ENCODE data around the gene SFMBT1.

DNA sequence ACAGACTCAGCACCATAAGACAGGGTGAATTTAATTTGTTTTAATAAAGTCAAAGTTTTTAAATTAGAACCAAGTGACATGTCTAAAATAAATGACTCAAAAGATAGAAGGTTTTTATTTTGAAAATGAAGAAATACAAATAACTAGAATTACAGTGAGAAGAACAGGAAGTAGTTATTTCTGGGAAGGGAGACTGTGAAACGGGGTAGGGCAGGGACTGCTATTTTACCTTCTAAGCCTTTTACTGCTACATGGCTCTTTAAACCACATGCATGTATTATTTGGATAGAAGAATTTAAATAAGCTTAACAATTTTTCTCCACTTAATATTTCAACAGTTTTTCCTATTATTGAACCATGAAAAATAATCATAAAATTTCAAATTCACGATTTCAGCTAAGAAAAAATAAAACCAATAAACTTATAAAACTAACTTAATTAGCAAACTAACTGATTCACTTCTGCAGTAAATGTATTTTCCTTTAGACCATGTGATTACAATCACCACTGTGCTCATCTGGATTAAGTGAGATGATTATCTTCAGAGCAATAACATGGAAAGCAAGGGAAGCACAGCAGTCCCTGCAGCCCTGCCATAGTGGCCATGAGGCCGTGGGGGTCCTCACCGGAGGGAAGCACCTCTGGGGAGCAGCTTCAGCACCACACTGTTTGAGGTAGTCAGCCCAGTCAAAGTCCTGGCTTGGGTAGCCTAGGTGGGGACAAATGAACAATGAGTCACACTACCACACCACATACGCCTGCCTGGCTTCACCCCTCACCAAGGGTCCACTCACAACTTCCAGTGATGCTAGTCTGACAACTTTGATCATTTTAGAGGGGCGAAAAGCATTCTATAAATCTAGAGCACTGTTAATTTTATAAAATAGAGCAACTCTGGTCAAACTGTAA lies 120.2 kb downstream of the SFMBT1 start:
- TF ChIP-seq, protein P1, sequence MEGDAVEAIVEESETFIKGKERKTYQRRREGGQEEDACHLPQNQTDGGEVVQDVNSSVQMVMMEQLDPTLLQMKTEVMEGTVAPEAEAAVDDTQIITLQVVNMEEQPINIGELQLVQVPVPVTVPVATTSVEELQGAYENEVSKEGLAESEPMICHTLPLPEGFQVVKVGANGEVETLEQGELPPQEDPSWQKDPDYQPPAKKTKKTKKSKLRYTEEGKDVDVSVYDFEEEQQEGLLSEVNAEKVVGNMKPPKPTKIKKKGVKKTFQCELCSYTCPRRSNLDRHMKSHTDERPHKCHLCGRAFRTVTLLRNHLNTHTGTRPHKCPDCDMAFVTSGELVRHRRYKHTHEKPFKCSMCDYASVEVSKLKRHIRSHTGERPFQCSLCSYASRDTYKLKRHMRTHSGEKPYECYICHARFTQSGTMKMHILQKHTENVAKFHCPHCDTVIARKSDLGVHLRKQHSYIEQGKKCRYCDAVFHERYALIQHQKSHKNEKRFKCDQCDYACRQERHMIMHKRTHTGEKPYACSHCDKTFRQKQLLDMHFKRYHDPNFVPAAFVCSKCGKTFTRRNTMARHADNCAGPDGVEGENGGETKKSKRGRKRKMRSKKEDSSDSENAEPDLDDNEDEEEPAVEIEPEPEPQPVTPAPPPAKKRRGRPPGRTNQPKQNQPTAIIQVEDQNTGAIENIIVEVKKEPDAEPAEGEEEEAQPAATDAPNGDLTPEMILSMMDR (IDR thresholded peaks at IDR 0.05; ENCODE audit: control extremely low read depth in 1 of 3, insufficient read depth in 1 of 3, low read depth in 1 of 3, low read length in 3 of 3): no peak
- TF ChIP-seq TAF1 (IDR thresholded peaks at IDR 0.05; ENCODE audit: low read depth, low read length) (no peak), RFX5 (IDR thresholded peaks at IDR 0.05; ENCODE audit: borderline replicate concordance, low read depth, low read length) (no peak), SP1 (IDR thresholded peaks at IDR 0.05; ENCODE audit: low read depth, low read length) (no peak), YY1 (IDR thresholded peaks at IDR 0.05; ENCODE audit: low read depth, low read length) (no peak), KDM5A (IDR thresholded peaks at IDR 0.05; ENCODE audit: low read length) (no peak), EZH2 (IDR thresholded peaks at IDR 0.05; ENCODE audit: low read depth, low read length, severe bottlenecking) (no peak), ASH2L (IDR thresholded peaks at IDR 0.05; ENCODE audit: low read length) (no peak), EP300 (IDR thresholded peaks at IDR 0.05; ENCODE audit: borderline replicate concordance in 1 of 2, low read depth in 2 of 2, low read length in 2 of 2) (no peak), JUN (IDR thresholded peaks at IDR 0.05; ENCODE audit: low read depth, low read length) (no peak), RAD21 (IDR thresholded peaks at IDR 0.05 in 1 of 2, conservative IDR thresholded peaks at IDR 0.05 in 1 of 2; ENCODE audit: low read depth in 2 of 2, low read length in 2 of 2) (no peak), POLR2A (IDR thresholded peaks at IDR 0.05; ENCODE audit: control extremely low read depth in 1 of 2, low read depth in 2 of 2, low read length in 2 of 2) (no peak), CEBPB (IDR thresholded peaks at IDR 0.05; ENCODE audit: low read depth, low read length) (no peak), KDM1A (IDR thresholded peaks at IDR 0.05; ENCODE audit: borderline replicate concordance, low read length) (no peak)
